Measurements from ENCODE around the gene DLGAP1. TPM values are rescaled to one million over a fixed set of nuclear protein-coding genes. Genes with fewer than 3 reads are reported as not detected.

The DLGAP1 gene
- total and polyA plus RNA-seq, 2 of the 13 experiments (the other 11 are each of a cell fraction or from before 2014, with no cell fraction given), result 0.01 TPM; not detected in 1

DNA sequence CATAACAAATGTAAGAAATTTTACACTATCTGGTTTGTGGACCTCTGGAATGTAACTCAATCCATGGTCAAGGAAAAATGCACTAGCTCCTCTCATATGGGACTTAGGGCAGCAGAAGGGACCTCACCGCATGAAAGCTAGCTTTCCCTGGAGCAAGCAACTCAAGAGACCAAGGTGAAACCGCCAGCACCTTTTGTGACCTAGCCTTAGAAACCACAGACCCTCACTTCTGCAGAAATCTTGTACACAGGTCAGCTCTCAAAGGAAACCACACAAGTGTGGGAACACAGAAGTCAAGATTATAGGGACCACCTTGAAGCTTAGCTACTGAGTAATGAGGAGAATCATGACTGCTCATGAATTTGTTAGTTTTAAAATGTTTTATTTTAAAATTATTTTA, 222.5 kb downstream of the DLGAP1 start (continued):
- TF ChIP-seq ZNF770 (CRISPR knock-in tag; IDR thresholded peaks at IDR 0.05) (no peak), MAFF (IDR thresholded peaks at IDR 0.05; ENCODE audit: low read depth, low read length) (no peak), XBP1 (CRISPR knock-in tag; IDR thresholded peaks at IDR 0.05) (no peak), NFIC (IDR thresholded peaks at IDR 0.05; ENCODE audit: low read length) (no peak), RFXANK (CRISPR knock-in tag; IDR thresholded peaks at IDR 0.05) (no peak), ZNF337 (CRISPR knock-in tag; IDR thresholded peaks at IDR 0.05; ENCODE audit: borderline replicate concordance, low read depth) (no peak), HNRNPUL1 (IDR thresholded peaks at IDR 0.05; ENCODE audit: low read depth, low read length) (no peak), KLF13 (CRISPR knock-in tag; IDR thresholded peaks at IDR 0.05) (no peak), JUND (CRISPR knock-in tag; IDR thresholded peaks at IDR 0.05) (no peak), SMYD3 (CRISPR knock-in tag; IDR thresholded peaks at IDR 0.05) (no peak), ZNF512 (CRISPR knock-in tag; IDR thresholded peaks at IDR 0.05) (no peak)

- H3K9me3 ChIP-seq (ENCODE audit: low read length), result no peaks in the 10 kb centered on the region
- no peak overlapping the region for H3K4me3 ChIP-seq (replicated peaks in 1 of 3; ENCODE audit: insufficient read depth in 1 of 3, low read depth in 2 of 3, low read length in 3 of 3)
- H3K27me3 ChIP-seq (ENCODE audit: control insufficient read depth in 1 of 2, insufficient read depth in 2 of 2, low read length in 2 of 2), result no peaks in the 10 kb centered on the region
- TF ChIP-seq CREBL2 (CRISPR knock-in tag; IDR thresholded peaks at IDR 0.05; ENCODE audit: borderline replicate concordance), result no peak
- TF ChIP-seq TBL1XR1 (IDR thresholded peaks at IDR 0.05; ENCODE audit: borderline replicate concordance, low read length, partially characterized antibody), result no peak
- TF ChIP-seq ZNF816 (CRISPR knock-in tag; IDR thresholded peaks at IDR 0.05; ENCODE audit: borderline replicate concordance), result no peak
- no peak for TF ChIP-seq ZNF234 (CRISPR knock-in tag; conservative IDR thresholded peaks at IDR 0.05)
- TF ChIP-seq FOSL2 (CRISPR knock-in tag; IDR thresholded peaks at IDR 0.05), result no peak
- no TSS peak for BruUV-seq (replicated peaks)
- intact Hi-C loops (cut with micrococcal nuclease; ENCODE audit: unreplicated experiment) (no loop called here), in situ Hi-C loops (cut with HindIII; ENCODE audit: extremely low pct_ligation_motif_present, low pct_unique_long_range_greater_than_20kb) (no loop called here)
- ATAC-seq, result no peak
- no peak overlapping the region for H2AFZ ChIP-seq (ENCODE audit: low read length)
- no peak overlapping the region for H3K9ac ChIP-seq (ENCODE audit: insufficient read depth, low read depth, low read length)
- H3K36me3 ChIP-seq (replicated peaks in 1 of 2; ENCODE audit: control insufficient read depth in 1 of 2, insufficient read depth in 2 of 2, low read length in 2 of 2), result no peaks in the 10 kb centered on the region
- no peaks in the 10 kb centered on the region for H4K20me1 ChIP-seq (ENCODE audit: insufficient read depth, low read length)
- ChIA-PET POLR2A (no interaction called here), CTCF (ENCODE audit: low intra/inter-chr PET ratio, low total read pairs) (no interaction called here)
- H3K4me2 ChIP-seq (ENCODE audit: low read depth, low read length), result no peak overlapping the region
- FAIRE-seq, result no peak
- no peaks in the 10 kb centered on the region for H3K4me1 ChIP-seq (ENCODE audit: insufficient read depth, low read length)
- no peaks in the 10 kb centered on the region for H3K79me2 ChIP-seq (ENCODE audit: insufficient read depth, low read length)
- H3K27ac ChIP-seq (ENCODE audit: extremely low read length, insufficient read depth, low read length), result no peak overlapping the region
- no peak for DNase-seq (ENCODE audit: low spot score)
Observed at GRCh38 chr18:4231260-4231659, 223.8 kb downstream of the DLGAP1 start.

Data from HepG2 (cell line).